ENCODE data around the gene ENC1.

DNA sequence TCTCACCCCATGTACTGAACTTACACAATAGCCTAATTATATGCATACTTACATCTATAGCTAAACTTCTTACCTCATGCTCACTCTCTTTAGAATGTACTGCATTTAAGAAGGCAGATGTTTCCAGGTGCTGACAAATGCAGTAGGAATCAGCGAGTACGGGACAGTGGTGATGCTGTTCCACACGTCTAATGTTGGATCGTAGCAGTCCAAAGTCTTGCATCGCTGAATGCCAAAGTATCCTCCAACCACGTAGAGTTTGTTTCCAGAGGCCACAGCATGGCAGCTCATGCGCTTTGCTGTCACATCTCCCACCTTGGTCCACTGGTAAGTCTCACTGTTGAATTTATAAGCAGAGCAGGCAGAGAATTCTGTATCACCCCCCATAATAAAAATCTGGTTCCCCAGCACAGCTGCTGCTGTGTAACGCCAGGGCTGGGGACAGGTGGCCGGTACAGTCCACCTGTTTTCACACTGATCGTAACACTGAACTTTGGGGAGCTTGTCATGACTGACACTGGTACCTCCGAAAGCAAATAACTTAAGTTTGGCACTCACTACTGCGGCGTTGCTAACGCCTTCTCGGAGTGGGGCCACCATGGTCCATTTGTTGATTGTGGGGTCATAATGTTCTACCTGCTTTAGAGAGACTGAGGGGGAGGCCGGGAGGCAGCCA lies 5.8 kb downstream of the ENC1 start:
- TF ChIP-seq, protein P1, sequence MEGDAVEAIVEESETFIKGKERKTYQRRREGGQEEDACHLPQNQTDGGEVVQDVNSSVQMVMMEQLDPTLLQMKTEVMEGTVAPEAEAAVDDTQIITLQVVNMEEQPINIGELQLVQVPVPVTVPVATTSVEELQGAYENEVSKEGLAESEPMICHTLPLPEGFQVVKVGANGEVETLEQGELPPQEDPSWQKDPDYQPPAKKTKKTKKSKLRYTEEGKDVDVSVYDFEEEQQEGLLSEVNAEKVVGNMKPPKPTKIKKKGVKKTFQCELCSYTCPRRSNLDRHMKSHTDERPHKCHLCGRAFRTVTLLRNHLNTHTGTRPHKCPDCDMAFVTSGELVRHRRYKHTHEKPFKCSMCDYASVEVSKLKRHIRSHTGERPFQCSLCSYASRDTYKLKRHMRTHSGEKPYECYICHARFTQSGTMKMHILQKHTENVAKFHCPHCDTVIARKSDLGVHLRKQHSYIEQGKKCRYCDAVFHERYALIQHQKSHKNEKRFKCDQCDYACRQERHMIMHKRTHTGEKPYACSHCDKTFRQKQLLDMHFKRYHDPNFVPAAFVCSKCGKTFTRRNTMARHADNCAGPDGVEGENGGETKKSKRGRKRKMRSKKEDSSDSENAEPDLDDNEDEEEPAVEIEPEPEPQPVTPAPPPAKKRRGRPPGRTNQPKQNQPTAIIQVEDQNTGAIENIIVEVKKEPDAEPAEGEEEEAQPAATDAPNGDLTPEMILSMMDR (IDR thresholded peaks at IDR 0.05) = no peak
- TF ChIP-seq POLR2A (IDR thresholded peaks at IDR 0.05; ENCODE audit: low read depth) (no peak), EP300 (IDR thresholded peaks at IDR 0.05) (no peak), POLR2AphosphoS5 (IDR thresholded peaks at IDR 0.05) (no peak)
